IMR-90 (cell line): ENCODE measurements around the gene IGF1R. TPM values are rescaled to one million over a fixed set of nuclear protein-coding genes. Genes with fewer than 3 reads are reported as not detected.

Source experiments
- ATAC-seq: fragments of 200-7000 bp; cut with Tn5 transposase; 2 replicates; pipeline ENCODE4 v1.9.1; 2020; ENCODE audit warnings: low read depth, mild to moderate bottlenecking, moderate library complexity
- BruUV-seq: library from RNA; stranded (reverse); fragments of 400-500 nt; replicated peaks from 2 replicates; lab custom pipeline; 2021; lab: Mats Ljungman, UMichigan
- CTCF ChIA-PET: fragments of 300-600 bp; formaldehyde crosslinking; extraction: SDS; loops from one replicate; lab custom pipeline; 2021; ENCODE audit warnings: antibody characterized with exemption; lab: Yijun Ruan, JAX
- POLR2A ChIA-PET: fragments of 300-600 bp; sonication (Branson Sonifier 250); formaldehyde crosslinking; loops from one replicate; lab custom pipeline; 2022; ENCODE audit warnings: antibody characterized with exemption; ENCODE audit not compliant: unreplicated experiment; lab: Charles Lee
- DNase-seq: peaks from one replicate; pipeline ENCODE4 v3.0.0; 2013
- H2AFZ ChIP-seq: replicated peaks from 2 replicates; pipeline ENCODE3; 2013; ENCODE audit warnings: low read length, mild to moderate bottlenecking; ENCODE audit not compliant: poor library complexity
- H2AK5ac ChIP-seq: 2 replicates; pipeline ENCODE4 v1.6.1; 2013; ENCODE audit warnings: low read depth, low read length, inconsistent platforms
- H2AK9ac ChIP-seq: replicated peaks from 2 replicates; pipeline ENCODE3; 2013; ENCODE audit warnings: mild to moderate bottlenecking, low read depth, low read length, moderate library complexity; ENCODE audit not compliant: poor library complexity
- H2BK120ac ChIP-seq: 2 replicates; pipeline ENCODE4 v1.6.1; 2013; ENCODE audit warnings: low read depth, low read length, inconsistent platforms
- H2BK15ac ChIP-seq: 3 replicates; pipeline ENCODE4 v1.6.1; 2013; ENCODE audit warnings: low read depth, low read length, inconsistent platforms
- H2BK20ac ChIP-seq: 2 replicates; pipeline ENCODE4 v1.6.1; 2013; ENCODE audit warnings: low read depth, mild to moderate bottlenecking, inconsistent platforms, low read length, moderate library complexity
- H2BK5ac ChIP-seq: 2 replicates; pipeline ENCODE4 v1.6.1; 2013; ENCODE audit warnings: mild to moderate bottlenecking, low read depth, low read length, inconsistent platforms; ENCODE audit not compliant: poor library complexity, severe bottlenecking
- H3K14ac ChIP-seq: replicated peaks from 2 replicates; pipeline ENCODE4 v1.6.1; 2013; ENCODE audit warnings: low read depth, low read length, inconsistent platforms
- H3K18ac ChIP-seq: 2 replicates; pipeline ENCODE4 v1.6.1; 2013; ENCODE audit warnings: low read depth, low read length, control low read depth
- H3K23ac ChIP-seq: 2 replicates; pipeline ENCODE4 v1.6.1; 2013; ENCODE audit warnings: low read depth, low read length, inconsistent platforms
- H3K27ac ChIP-seq: 2 replicates; pipeline ENCODE4 v1.5.1; 2013; ENCODE audit warnings: mild to moderate bottlenecking, control low read depth, low read length; ENCODE audit not compliant: insufficient read depth
- H3K27me3 ChIP-seq: 2 replicates; pipeline ENCODE4 v1.6.1; 2013; ENCODE audit warnings: low read length; ENCODE audit not compliant: control insufficient read depth, insufficient read depth
- H3K36me3 ChIP-seq: 2 replicates; pipeline ENCODE4 v1.6.1; 2013; ENCODE audit warnings: low read length, mixed read lengths; ENCODE audit not compliant: control insufficient read depth, insufficient read depth
- H3K4ac ChIP-seq: 2 replicates; pipeline ENCODE4 v1.6.1; 2013; ENCODE audit warnings: low read depth, low read length, inconsistent platforms
- H3K4me1 ChIP-seq: 2 replicates; pipeline ENCODE4 v1.6.1; 2013; ENCODE audit warnings: low read length, mixed read lengths; ENCODE audit not compliant: control insufficient read depth, insufficient read depth
- H3K4me2 ChIP-seq: 2 replicates; pipeline ENCODE4 v1.6.1; 2013; ENCODE audit warnings: low read depth, mild to moderate bottlenecking, control low read depth, low read length, moderate library complexity
- H3K4me3 ChIP-seq: 2 replicates; pipeline ENCODE4 v1.5.1; 2013; ENCODE audit warnings: low read depth, mild to moderate bottlenecking, control low read depth, low read length, moderate library complexity; ENCODE audit not compliant: insufficient read depth
- H3K56ac ChIP-seq: 2 replicates; pipeline ENCODE4 v1.6.1; 2013; ENCODE audit warnings: low read length, inconsistent platforms; ENCODE audit not compliant: insufficient read depth; ENCODE audit errors: extremely low read depth
- H3K79me1 ChIP-seq, 2 experiments: 2 replicates each; pipeline ENCODE4 v1.6.1; 2013; ENCODE audit warnings: low read length in 2 of 2, inconsistent platforms in 1 of 2, low read depth in 1 of 2
- H3K9ac ChIP-seq: 2 replicates; pipeline ENCODE4 v1.6.1; 2013; ENCODE audit warnings: low read depth, low read length, control low read depth
- H3K9me1 ChIP-seq: 2 replicates; pipeline ENCODE4 v1.6.1; 2013; ENCODE audit warnings: low read length, inconsistent platforms; ENCODE audit not compliant: insufficient read depth
- H3K9me3 ChIP-seq: 2 replicates; pipeline ENCODE4 v1.6.1; 2013; ENCODE audit warnings: low read length; ENCODE audit not compliant: control insufficient read depth, insufficient read depth
- H4K20me1 ChIP-seq: 2 replicates; pipeline ENCODE4 v1.6.1; 2013; ENCODE audit warnings: low read length, inconsistent platforms; ENCODE audit not compliant: insufficient read depth
- H4K5ac ChIP-seq: 2 replicates; pipeline ENCODE4 v1.6.1; 2013; ENCODE audit warnings: mild to moderate bottlenecking, low read depth, low read length, control low read depth
- H4K8ac ChIP-seq, 2 experiments: 2 replicates each; pipeline ENCODE4 v1.6.1; 2013; ENCODE audit warnings: low read depth in 2 of 2, low read length in 2 of 2, control low read depth in 1 of 2, inconsistent platforms in 1 of 2
- H4K91ac ChIP-seq: 2 replicates; pipeline ENCODE4 v1.6.1; 2013; ENCODE audit warnings: low read depth, low read length, inconsistent platforms; ENCODE audit not compliant: insufficient read depth
- BHLHE40 ChIP-seq: fragments of 150-350 bp; IDR thresholded peaks from 2 replicates; pipeline ENCODE4 v1.6.1; 2016; ENCODE audit warnings: mild to moderate bottlenecking, low read depth, low read length
- CEBPB ChIP-seq: IDR thresholded peaks from 2 replicates; pipeline ENCODE4 v1.6.1; 2012; ENCODE audit warnings: low read depth, low read length, improper control_type of control experiment
- CHD1 ChIP-seq: IDR thresholded peaks from 2 replicates; pipeline ENCODE4 v1.6.1; 2012; ENCODE audit warnings: low read depth, low read length, improper control_type of control experiment
- CTCF ChIP-seq: conservative IDR thresholded peaks from 2 replicates; pipeline ENCODE4 v1.5.1; 2012; ENCODE audit warnings: mild to moderate bottlenecking, low read depth, low read length, improper control_type of control experiment
- ELK1 ChIP-seq: fragments of 150-350 bp; IDR thresholded peaks from 2 replicates; pipeline ENCODE4 v1.6.1; 2016; ENCODE audit warnings: low read depth, mild to moderate bottlenecking, low read length, moderate library complexity, borderline replicate concordance
- FOS ChIP-seq: fragments of 150-350 bp; IDR thresholded peaks from 2 replicates; pipeline ENCODE4 v1.6.1; 2016; ENCODE audit warnings: low read depth, low read length
- MAFK ChIP-seq: IDR thresholded peaks from 2 replicates; pipeline ENCODE4 v1.6.1; 2012; ENCODE audit warnings: low read depth, low read length, improper control_type of control experiment
- MAZ ChIP-seq: IDR thresholded peaks from 2 replicates; pipeline ENCODE4 v1.6.1; 2012; ENCODE audit warnings: low read depth, mild to moderate bottlenecking, low read length, improper control_type of control experiment, moderate library complexity, borderline replicate concordance
- MXI1 ChIP-seq: IDR thresholded peaks from 2 replicates; pipeline ENCODE4 v1.6.1; 2012; ENCODE audit warnings: low read depth, mild to moderate bottlenecking, low read length, moderate library complexity, borderline replicate concordance
- NFE2L2 ChIP-seq: fragments of 150-350 bp; IDR thresholded peaks from 2 replicates; pipeline ENCODE4 v1.6.1; 2016; ENCODE audit warnings: low read depth, mild to moderate bottlenecking, low read length
- POLR2A ChIP-seq: IDR thresholded peaks from 2 replicates; pipeline ENCODE4 v1.6.1; 2012; ENCODE audit warnings: mild to moderate bottlenecking, low read depth, low read length
- RAD21 ChIP-seq: IDR thresholded peaks from 2 replicates; pipeline ENCODE4 v1.6.1; 2012; ENCODE audit warnings: low read length, improper control_type of control experiment
- RCOR1 ChIP-seq: IDR thresholded peaks from 2 replicates; pipeline ENCODE4 v1.6.1; 2012; ENCODE audit warnings: mild to moderate bottlenecking, low read length, improper control_type of control experiment; ENCODE audit not compliant: insufficient replicate concordance
- RFX5 ChIP-seq: IDR thresholded peaks from 2 replicates; pipeline ENCODE4 v1.8.0; 2012; ENCODE audit warnings: low read depth, mild to moderate bottlenecking, low read length, moderate library complexity
- SMC3 ChIP-seq: fragments of 150-350 bp; IDR thresholded peaks from 2 replicates; pipeline ENCODE4 v1.6.1; 2016; ENCODE audit warnings: low read depth, mild to moderate bottlenecking, antibody characterized with exemption, low read length, moderate library complexity
- USF2 ChIP-seq: fragments of 150-350 bp; IDR thresholded peaks from 2 replicates; pipeline ENCODE4 v1.6.1; 2017; ENCODE audit warnings: mild to moderate bottlenecking, antibody characterized with exemption, low read length, low read depth
- WGBS, 2 experiments: methylation state at CpG; one replicate each; pipeline versions ENCODE4 v1.1.5 to v1.1.7; 2013; ENCODE audit warnings: missing lambda C conversion rate in 2 of 2; ENCODE audit not compliant: insufficient read length in 1 of 2; ENCODE audit errors: extremely low coverage in 2 of 2; 5-methylcytosine and 5-hydroxymethylcytosine counted together
- dilution Hi-C: fragments of 300-500 bp; cut with HindIII; formaldehyde crosslinking; loops from one replicate; pipeline ENCODE4 v1.14.3; 2018; ENCODE audit warnings: low sequenced_read_pairs; ENCODE audit not compliant: unreplicated experiment
- in situ Hi-C: fragments of 300-500 bp; cut with MboI; formaldehyde crosslinking; loops from 3 replicates; pipeline ENCODE4 v1.14.3; 2019; ENCODE audit warnings: low sequenced_read_pairs, inconsistent platforms, mixed read lengths
- intact Hi-C: fragments of 100-400 bp; cut with micrococcal nuclease; formaldehyde crosslinking; loops from 2 replicates; pipeline ENCODE4 v1.10.0; 2022
- polyA plus RNA-seq, 3 experiments: library from polyadenylated mRNA; depleted of rRNA; stranded (reverse); fragments of >200 nt; gene quantifications; 2 replicates each; pipeline ENCODE4 v1.2.3, GENCODE V29; 2012; ENCODE audit warnings: low replicate concordance in 1 of 3
- total RNA-seq: library from RNA; depleted of rRNA; stranded (reverse); fragments of >200 nt; gene quantifications from 2 replicates; pipeline ENCODE4 v1.2.3, GENCODE V29; 2012

The IGF1R gene
- total and polyA plus RNA-seq, 2 of the 4 experiments (the other 2 are of a cell fraction), result 24.0 to 24.9 TPM

- Histone ChIP-seq H2BK120ac (no peak overlapping the region), H2AK5ac (no peak overlapping the region), H3K56ac (no peak overlapping the region), H2AFZ (no peak overlapping the region), H2BK15ac (no peak overlapping the region), H3K27me3 (no peaks in the 10 kb centered on the region), H3K36me3 (peaks cover 64% of the 10 kb centered on the region), H3K9me1 (peaks cover 38% of the 10 kb centered on the region), H4K91ac (no peak overlapping the region), H2BK20ac (no peak overlapping the region), H3K4me2 (no peak overlapping the region), H3K14ac (no peak overlapping the region), H3K23ac (no peak overlapping the region), H3K4ac (no peak overlapping the region), H4K20me1 (no peaks in the 10 kb centered on the region), H3K9me3 (no peaks in the 10 kb centered on the region), H2BK5ac (no peak overlapping the region), H3K27ac (no peak overlapping the region), H3K18ac (no peak overlapping the region), H3K9ac (no peak overlapping the region), H3K4me1 (peaks cover 12% of the 10 kb centered on the region), H3K79me1 (peaks cover 32 to 76% of the 10 kb centered on the region in 2 experiments), H4K8ac (no peak overlapping the region), H4K5ac (no peak overlapping the region), H3K4me3 (no peak overlapping the region), H2AK9ac (no peak overlapping the region)
- intact Hi-C loops, result no loop called here
- ChIA-PET CTCF (no interaction called here), POLR2A (no interaction called here)
- no peak for DNase-seq
- in situ Hi-C loops, result loop anchor here (25.0 kb wide), 1 partner anchor 136 kb away; no protein-coding TSS in a partner anchor
- dilution Hi-C loops, result no loop called here
- TF ChIP-seq FOS (no peak), USF2 (no peak), MAFK (no peak), CTCF (no peak), NFE2L2 (no peak), CHD1 (no peak), SMC3 (no peak), RAD21 (no peak), MXI1 (no peak), MAZ (no peak), RFX5 (no peak), ELK1 (no peak), POLR2A (no peak), BHLHE40 (no peak), RCOR1 (no peak), CEBPB (no peak)
- no CpG with 5 or more reads among the region's 10 CpGs for WGBS, 2 experiments
- no TSS peak for BruUV-seq
- ATAC-seq, result no peak
Measured at GRCh38 chr15:98923579-98923978, 275.2 kb downstream of the IGF1R start.
